PC-9 (cell line): Measurements from ENCODE around the gene CDX2.

Source experiments
- EZH2 ChIP-seq: fragments of 200-600 bp; sonication (generic); IDR thresholded peaks from 2 replicates; pipeline ENCODE4 v1.8.0; 2017; ENCODE audit warnings: antibody characterized with exemption, low read depth
- TF ChIP-seq, protein P1 (sequence below): fragments of 200-600 bp; sonication (generic); conservative IDR thresholded peaks from 2 replicates; pipeline ENCODE4 v1.6.1; 2017; ENCODE audit warnings: mixed run types, antibody characterized with exemption, mild to moderate bottlenecking, moderate library complexity

DNA sequence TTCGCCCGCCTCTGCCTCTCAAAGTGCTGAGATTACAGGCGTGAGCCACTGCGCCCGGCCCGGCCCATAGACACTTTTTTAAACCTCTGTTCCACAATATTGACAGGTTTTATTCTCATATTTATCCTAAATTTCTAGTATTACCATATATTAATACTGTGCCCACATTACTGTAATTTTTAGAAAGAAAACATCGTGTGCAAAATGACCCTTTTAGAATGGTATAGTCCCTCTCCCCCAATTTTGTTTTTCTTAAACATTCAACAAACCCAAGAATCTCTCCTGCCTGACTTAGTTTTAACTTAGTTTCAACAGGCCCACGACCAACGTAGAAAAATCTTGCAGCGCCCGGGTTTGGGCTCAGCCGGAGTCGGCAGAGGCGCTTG, 9.1 kb downstream of the CDX2 start:
- TF ChIP-seq EZH2, result no peak
- TF ChIP-seq, protein P1, sequence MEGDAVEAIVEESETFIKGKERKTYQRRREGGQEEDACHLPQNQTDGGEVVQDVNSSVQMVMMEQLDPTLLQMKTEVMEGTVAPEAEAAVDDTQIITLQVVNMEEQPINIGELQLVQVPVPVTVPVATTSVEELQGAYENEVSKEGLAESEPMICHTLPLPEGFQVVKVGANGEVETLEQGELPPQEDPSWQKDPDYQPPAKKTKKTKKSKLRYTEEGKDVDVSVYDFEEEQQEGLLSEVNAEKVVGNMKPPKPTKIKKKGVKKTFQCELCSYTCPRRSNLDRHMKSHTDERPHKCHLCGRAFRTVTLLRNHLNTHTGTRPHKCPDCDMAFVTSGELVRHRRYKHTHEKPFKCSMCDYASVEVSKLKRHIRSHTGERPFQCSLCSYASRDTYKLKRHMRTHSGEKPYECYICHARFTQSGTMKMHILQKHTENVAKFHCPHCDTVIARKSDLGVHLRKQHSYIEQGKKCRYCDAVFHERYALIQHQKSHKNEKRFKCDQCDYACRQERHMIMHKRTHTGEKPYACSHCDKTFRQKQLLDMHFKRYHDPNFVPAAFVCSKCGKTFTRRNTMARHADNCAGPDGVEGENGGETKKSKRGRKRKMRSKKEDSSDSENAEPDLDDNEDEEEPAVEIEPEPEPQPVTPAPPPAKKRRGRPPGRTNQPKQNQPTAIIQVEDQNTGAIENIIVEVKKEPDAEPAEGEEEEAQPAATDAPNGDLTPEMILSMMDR, result no peak
